ENCODE results near the gene RERG. TPM values are rescaled to one million over a fixed set of nuclear protein-coding genes. Genes with fewer than 3 reads are reported as not detected.

RERG gene
- total RNA-seq, 1 donor from 2014 or later = not detected

DNA sequence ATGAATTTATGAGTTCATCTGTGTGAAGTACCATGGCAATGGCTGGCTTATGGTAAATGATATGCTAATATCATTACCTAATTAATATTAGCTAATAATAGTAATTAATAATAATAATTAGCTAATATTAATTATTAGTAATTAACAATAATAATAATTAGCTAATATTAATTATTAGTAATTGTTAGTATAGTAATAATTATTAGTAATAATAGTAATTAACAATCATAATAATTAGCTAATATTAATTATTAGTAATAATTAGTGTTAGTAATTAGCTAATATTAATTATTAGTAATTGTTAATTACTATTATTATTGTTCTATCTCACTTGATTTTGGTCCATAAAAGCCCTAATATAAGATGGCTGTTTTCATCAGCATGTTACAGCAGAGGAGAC, 19.8 kb downstream of the RERG start:
- TF ChIP-seq, protein P1, sequence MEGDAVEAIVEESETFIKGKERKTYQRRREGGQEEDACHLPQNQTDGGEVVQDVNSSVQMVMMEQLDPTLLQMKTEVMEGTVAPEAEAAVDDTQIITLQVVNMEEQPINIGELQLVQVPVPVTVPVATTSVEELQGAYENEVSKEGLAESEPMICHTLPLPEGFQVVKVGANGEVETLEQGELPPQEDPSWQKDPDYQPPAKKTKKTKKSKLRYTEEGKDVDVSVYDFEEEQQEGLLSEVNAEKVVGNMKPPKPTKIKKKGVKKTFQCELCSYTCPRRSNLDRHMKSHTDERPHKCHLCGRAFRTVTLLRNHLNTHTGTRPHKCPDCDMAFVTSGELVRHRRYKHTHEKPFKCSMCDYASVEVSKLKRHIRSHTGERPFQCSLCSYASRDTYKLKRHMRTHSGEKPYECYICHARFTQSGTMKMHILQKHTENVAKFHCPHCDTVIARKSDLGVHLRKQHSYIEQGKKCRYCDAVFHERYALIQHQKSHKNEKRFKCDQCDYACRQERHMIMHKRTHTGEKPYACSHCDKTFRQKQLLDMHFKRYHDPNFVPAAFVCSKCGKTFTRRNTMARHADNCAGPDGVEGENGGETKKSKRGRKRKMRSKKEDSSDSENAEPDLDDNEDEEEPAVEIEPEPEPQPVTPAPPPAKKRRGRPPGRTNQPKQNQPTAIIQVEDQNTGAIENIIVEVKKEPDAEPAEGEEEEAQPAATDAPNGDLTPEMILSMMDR (IDR thresholded peaks at IDR 0.05) = no peak
- H3K9me3 Mint-ChIP-seq = no peaks in the 10 kb centered on the region
- no peak for DNase-seq
- no peak overlapping the region for H3K27ac Mint-ChIP-seq
- no peaks in the 10 kb centered on the region for H3K36me3 Mint-ChIP-seq (ENCODE audit: low read depth)
- H3K4me3 Mint-ChIP-seq = no peak overlapping the region
- no peak for ATAC-seq (ENCODE audit: low read depth)
- POLR2A ChIA-PET = no interaction called here
- CTCF ChIA-PET = no interaction called here
- H3K27me3 Mint-ChIP-seq = peaks cover 14% of the 10 kb centered on the region
- no peaks in the 10 kb centered on the region for H3K4me1 Mint-ChIP-seq
- intact Hi-C loops (cut with micrococcal nuclease) = no loop called here

DNA sequence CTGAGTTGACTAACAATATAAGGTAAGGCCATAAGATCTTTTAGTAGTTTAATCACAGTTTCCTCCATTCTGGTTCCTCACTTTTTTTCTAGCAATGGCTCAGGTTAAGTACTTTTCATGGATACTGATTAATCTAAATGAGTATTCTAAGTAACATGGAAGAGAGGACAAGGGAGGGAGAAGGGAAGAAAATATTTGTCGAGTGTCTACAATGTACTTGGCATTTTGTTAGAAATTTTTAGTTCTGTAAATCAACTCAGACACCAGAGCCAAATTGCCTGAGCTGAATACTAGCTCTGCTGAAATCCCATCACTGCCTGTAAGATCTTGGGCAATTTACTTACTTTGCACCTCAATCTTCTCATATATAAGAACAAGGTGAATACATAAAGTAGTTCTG, 20.2 kb downstream of the RERG start:
- intact Hi-C loops (cut with micrococcal nuclease) = no loop called here
- no peaks in the 10 kb centered on the region for H3K36me3 Mint-ChIP-seq (ENCODE audit: low read depth)
- TF ChIP-seq, protein P1 (IDR thresholded peaks at IDR 0.05) = no peak
- CTCF ChIA-PET = no interaction called here
- DNase-seq = no peak
- no peak overlapping the region for H3K27ac Mint-ChIP-seq
- no peak overlapping the region for H3K4me3 Mint-ChIP-seq
- H3K9me3 Mint-ChIP-seq = no peaks in the 10 kb centered on the region
- peaks cover 14% of the 10 kb centered on the region for H3K27me3 Mint-ChIP-seq
- POLR2A ChIA-PET = no interaction called here
- no peaks in the 10 kb centered on the region for H3K4me1 Mint-ChIP-seq
- ATAC-seq (ENCODE audit: low read depth) = no peak

DNA sequence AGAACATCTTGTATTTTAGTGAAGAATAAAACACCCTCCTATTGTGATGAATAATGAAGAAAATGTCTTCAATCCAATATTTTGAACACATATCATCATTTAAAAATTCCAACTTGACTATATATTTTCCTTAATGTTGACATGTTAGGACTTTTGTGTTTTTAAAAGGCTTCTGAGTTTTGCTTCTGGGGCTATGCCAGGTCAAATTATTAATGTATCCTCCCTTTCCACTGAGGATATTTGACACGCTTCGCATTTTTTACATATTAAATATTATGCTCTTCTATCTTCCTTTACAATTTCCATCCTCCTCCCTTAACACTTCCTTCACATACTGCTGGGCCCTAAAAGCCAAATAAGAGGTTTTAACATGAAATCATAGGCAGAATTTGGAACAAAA, 20.6 kb downstream of the RERG start:
- TF ChIP-seq, protein P1 (IDR thresholded peaks at IDR 0.05) = no peak
- Mint-ChIP-seq H3K4me1 (no peaks in the 10 kb centered on the region), H3K27ac (no peak overlapping the region), H3K4me3 (no peak overlapping the region), H3K27me3 (peaks cover 14% of the 10 kb centered on the region), H3K9me3 (no peaks in the 10 kb centered on the region), H3K36me3 (ENCODE audit: low read depth) (no peaks in the 10 kb centered on the region)
- DNase-seq = no peak
- intact Hi-C loops (cut with micrococcal nuclease) = no loop called here
- CTCF ChIA-PET = no interaction called here
- POLR2A ChIA-PET = no interaction called here
- ATAC-seq (ENCODE audit: low read depth) = no peak

DNA sequence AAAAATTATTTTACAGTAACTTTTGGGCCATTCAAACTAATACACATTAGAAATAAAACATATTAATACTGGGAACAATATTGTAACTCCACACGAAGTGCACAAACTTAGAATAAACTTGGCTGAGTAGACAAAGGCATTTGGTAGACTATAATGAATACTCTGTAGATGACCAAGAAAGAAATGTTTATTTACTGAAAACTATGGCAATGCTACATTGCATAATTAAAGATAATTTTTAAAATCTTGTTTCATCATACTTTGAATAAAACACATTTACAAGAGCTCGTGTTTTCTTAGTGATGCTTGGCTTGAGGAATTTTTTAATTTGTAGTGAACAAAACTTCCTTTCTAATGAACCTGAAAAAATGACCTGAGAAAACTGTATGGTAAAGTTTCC, 21.3 kb downstream of the RERG start:
- CTCF ChIA-PET = no interaction called here
- no peaks in the 10 kb centered on the region for H3K36me3 Mint-ChIP-seq (ENCODE audit: low read depth)
- TF ChIP-seq, protein P1 (IDR thresholded peaks at IDR 0.05) = no peak
- H3K27ac Mint-ChIP-seq = no peak overlapping the region
- no peaks in the 10 kb centered on the region for H3K9me3 Mint-ChIP-seq
- intact Hi-C loops (cut with micrococcal nuclease) = no loop called here
- ATAC-seq (ENCODE audit: low read depth) = no peak
- no peak overlapping the region for H3K4me3 Mint-ChIP-seq
- H3K27me3 Mint-ChIP-seq = peaks cover 14% of the 10 kb centered on the region
- DNase-seq = no peak
- POLR2A ChIA-PET = no interaction called here
- H3K4me1 Mint-ChIP-seq = no peaks in the 10 kb centered on the region

DNA sequence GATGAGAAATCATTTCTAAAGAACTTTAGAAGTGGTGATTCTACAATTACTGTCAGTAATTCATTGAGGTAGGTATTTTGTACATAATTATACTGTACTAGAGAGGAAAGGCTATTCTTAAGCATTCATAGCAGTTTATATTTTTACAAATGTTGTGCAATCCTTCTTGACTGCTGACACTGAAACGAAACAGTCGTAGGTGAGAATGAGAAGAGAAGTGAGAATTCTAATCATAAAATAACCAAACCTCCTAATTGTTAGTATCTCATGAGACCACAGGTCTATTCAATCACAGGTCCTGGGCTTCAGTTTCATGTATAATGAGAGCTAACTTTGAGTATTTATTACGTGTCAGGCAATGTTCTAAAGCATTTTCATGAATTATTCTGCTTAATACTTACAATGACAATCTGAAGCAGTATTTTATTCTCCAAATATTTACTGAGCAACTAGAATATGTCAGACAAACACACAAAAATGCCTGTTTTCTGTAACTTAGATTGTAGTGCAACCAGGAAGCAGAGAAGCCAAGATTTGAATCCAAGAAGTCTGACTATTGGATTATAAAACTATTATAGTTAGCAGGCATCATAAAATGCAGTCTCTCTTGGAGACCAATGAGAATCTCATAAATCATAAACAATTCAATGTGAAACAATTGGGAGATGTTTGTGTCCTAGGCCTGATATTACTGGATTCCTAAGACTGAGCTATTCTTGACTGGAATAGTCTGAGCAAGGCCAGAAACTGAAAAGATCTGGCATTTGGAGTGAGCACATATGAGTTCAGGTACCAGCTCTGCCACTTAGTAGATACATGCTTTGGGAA, 24.3 kb downstream of the RERG start:
- intact Hi-C loops (cut with micrococcal nuclease) = no loop called here
- H3K36me3 Mint-ChIP-seq (ENCODE audit: low read depth) = no peaks in the 10 kb centered on the region
- no peaks in the 10 kb centered on the region for H3K4me1 Mint-ChIP-seq
- peaks cover 17% of the 10 kb centered on the region for H3K27me3 Mint-ChIP-seq
- TF ChIP-seq, protein P1 (IDR thresholded peaks at IDR 0.05) = no peak
- ChIA-PET CTCF (interaction anchor here (1.2 kb wide), 1 partner anchor 25 kb away, joined by 4 read pairs; no protein-coding TSS in a partner anchor), POLR2A (no interaction called here)
- H3K27ac Mint-ChIP-seq = no peak overlapping the region
- no peaks in the 10 kb centered on the region for H3K9me3 Mint-ChIP-seq
- H3K4me3 Mint-ChIP-seq = no peak overlapping the region
- DNase-seq (no peak), ATAC-seq (ENCODE audit: low read depth) (no peak)
